Stimulated activated CD8-positive, alpha-beta memory T cell treated with anti-CD3 and anti-CD28 coated beads, Interleukin-7, amount 100 ng/mL, for 48 hours (primary cell): ENCODE measurements around the gene SPAG17.

Experiments
- DNase-seq, 2 donors: peaks; one replicate each; pipeline ENCODE4 v3.0.0-alpha.2; 2020; ENCODE audit warnings: low read depth in 1 of 2; ENCODE audit errors: extremely low read depth in 1 of 2

Gene SPAG17

GRCh38 chr1:118122234-118123004 is 62.6 kb downstream of the SPAG17 start:
- DNase-seq, result no peak

- no peak for DNase-seq
Measured at GRCh38 chr1:118118873-118119463, 66.1 kb downstream of the SPAG17 start.

GRCh38 chr1:118118469-118118868 is 66.6 kb downstream of the SPAG17 start:
- no peak for DNase-seq

- no peak for DNase-seq
Measured at GRCh38 chr1:118117521-118117920, 67.5 kb downstream of the SPAG17 start.

- DNase-seq, result no peak
Measured at GRCh38 chr1:118116909-118117308, 68.1 kb downstream of the SPAG17 start.

- DNase-seq, result no peak
Measured at GRCh38 chr1:118116401-118116800, 68.6 kb downstream of the SPAG17 start.

- DNase-seq, result no peak
Measured at GRCh38 chr1:118115567-118116295, 69.3 kb downstream of the SPAG17 start.

- DNase-seq, result no peak
Measured at GRCh38 chr1:118113261-118113660, 71.8 kb downstream of the SPAG17 start.

GRCh38 chr1:118110580-118110979 is 74.4 kb downstream of the SPAG17 start:
- no peak for DNase-seq

- DNase-seq, result no peak
Measured at GRCh38 chr1:118104951-118105350, 80.1 kb downstream of the SPAG17 start.

GRCh38 chr1:118102445-118102844 is 82.6 kb downstream of the SPAG17 start:
- DNase-seq, result no peak

- DNase-seq, result no peak
Measured at GRCh38 chr1:118101999-118102398, 83.0 kb downstream of the SPAG17 start.

- DNase-seq, result no peak
Measured at GRCh38 chr1:118101515-118101844, 83.5 kb downstream of the SPAG17 start.

GRCh38 chr1:118100686-118101514 is 84.1 kb downstream of the SPAG17 start:
- DNase-seq, result no peak

- no peak for DNase-seq
Measured at GRCh38 chr1:118099686-118100085, 85.3 kb downstream of the SPAG17 start.

- DNase-seq, result no peak
Measured at GRCh38 chr1:118097622-118098348, 87.2 kb downstream of the SPAG17 start.

- DNase-seq, result no peak
Measured at GRCh38 chr1:118093017-118093416, 92.0 kb downstream of the SPAG17 start.

GRCh38 chr1:118090130-118090529 is 94.9 kb downstream of the SPAG17 start:
- DNase-seq, result no peak

GRCh38 chr1:118085365-118085764 is 99.7 kb downstream of the SPAG17 start:
- DNase-seq, result no peak

GRCh38 chr1:118084400-118084799 is 100.6 kb downstream of the SPAG17 start:
- DNase-seq, result no peak

- no peak for DNase-seq
Measured at GRCh38 chr1:118082984-118083383, 102.0 kb downstream of the SPAG17 start.
